ENCODE data around the gene CACTIN.
"Not testable (repeated sequence)": the region's sequence is repeated elsewhere in the genome, so short reads cannot be mapped to it uniquely, and the experiment has no call there.

CACTIN gene

GRCh38 chr19:3626473-3627350 is at the start of gene CACTIN:
TSS of gene CACTIN (minus strand) at chr19:3626790. CDS start at chr19:3626762, 28 bp downstream.
- peak; percentile 89 to 94 for DNase-seq

DNA sequence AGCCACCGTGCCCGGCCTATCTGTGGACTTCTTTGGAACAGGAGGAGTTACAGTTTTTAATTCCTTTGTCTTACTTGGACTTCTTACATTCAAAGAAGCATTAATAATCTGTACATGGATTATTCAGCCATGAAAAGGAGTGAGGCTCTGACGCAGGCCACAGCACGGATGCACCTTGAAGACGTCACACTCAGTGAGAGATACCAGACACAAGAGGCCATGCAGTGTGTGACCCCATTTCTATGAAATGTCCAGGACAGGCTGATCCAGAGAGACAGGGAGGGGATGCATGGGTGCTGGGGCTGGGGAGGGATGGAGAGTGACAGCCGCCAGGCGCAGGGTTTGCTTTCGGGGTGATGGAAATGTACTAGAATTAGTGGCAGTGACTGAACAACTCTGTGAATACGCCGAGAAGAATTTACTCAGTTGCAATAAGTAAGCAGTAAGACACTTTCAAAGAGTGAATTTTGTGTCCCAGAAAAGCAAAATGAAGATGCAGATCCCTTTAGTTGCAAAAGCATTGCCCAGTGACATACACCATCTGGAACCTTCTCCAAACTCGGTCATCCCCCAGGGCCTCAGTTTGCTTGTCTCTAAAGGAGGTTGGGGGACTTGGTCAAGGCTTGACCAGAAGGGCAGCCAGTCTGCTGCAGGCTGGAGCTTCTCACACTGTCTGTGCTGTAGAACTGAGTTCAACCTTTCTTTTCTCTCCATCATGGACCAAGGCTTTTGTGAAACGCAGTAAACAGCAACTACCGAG is 48.4 kb upstream of the CACTIN start:
- DNase-seq, result no peak

- no peak for DNase-seq
These were observed 47.2 kb upstream of the CACTIN start for GRCh38 chr19:3673506-3674439.

DNA sequence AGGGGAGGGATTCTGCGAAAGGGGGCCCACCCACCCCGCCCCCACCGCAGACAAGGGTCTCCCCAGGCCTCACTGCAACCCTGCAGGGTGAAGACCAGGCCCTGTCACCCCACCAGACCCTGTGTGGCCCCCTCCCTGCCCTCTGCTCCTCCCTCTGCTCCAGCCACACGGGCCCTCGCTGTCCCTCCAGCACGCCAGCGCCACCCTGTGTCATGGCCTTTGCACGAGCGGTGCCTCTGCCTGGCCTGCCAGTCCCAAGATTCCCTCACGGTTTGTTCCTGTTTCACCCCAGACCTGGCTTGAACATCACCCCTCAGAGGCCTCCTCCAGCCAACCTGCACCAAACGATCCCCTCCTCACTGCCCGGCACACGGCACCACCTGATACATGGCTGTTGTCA is 46.4 kb upstream of the CACTIN start:
- DNase-seq, result no peak

- no peak for DNase-seq
These were observed 46.0 kb upstream of the CACTIN start for GRCh38 chr19:3672575-3672948.

DNA sequence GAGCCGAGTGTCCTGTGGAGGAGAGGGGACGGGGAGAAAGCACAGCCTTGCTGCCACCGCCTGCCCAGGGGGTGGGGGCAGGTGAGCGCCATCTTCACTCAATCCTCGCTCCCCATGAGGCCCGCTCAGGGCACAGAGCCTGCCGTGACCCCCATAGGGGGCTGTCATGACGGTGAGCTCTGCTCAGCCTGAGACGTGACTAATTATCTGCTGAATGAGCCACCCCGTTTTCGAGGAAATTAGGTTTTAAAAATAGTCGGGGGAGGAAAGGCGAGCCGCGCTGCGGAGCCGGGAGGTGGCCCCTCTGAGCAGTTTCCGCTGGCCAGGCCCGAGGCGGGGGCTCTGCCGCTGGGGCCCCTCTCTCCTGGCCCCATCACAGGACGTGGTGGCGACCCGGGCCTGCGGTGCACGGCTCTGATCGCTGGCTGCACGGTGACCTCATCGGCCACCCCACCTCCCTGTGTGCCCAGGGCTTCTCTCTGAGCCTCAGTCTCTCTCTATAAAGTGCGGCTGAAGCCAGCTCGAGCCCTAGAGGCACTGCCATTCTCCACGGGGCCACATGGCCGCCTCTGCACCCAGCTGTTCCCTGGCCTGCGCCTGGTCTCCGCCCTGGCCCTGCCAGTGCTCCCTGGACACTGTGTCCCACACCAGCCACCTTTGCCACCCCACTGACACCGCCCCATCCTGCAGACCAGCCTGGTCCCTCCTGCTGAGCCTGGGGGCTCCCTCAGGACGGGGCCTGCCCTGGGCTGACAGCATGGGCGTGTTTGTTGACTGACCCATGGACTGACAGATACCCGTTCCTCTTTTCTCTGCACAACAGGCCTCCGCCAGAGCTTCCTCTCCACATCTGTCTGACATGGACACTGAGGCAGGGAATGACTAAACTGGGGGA is 45.3 kb upstream of the CACTIN start:
- no peak for DNase-seq

GRCh38 chr19:3670796-3671679 is 44.4 kb upstream of the CACTIN start:
- DNase-seq, result no peak

- DNase-seq, result no peak
These were observed 43.6 kb upstream of the CACTIN start for GRCh38 chr19:3669947-3670795.

GRCh38 chr19:3669082-3669946 is 42.7 kb upstream of the CACTIN start:
- no peak for DNase-seq

- no peak for DNase-seq
These were observed 41.9 kb upstream of the CACTIN start for GRCh38 chr19:3668331-3669081.

- DNase-seq, result no peak
These were observed 41.2 kb upstream of the CACTIN start for GRCh38 chr19:3667766-3668165.

DNA sequence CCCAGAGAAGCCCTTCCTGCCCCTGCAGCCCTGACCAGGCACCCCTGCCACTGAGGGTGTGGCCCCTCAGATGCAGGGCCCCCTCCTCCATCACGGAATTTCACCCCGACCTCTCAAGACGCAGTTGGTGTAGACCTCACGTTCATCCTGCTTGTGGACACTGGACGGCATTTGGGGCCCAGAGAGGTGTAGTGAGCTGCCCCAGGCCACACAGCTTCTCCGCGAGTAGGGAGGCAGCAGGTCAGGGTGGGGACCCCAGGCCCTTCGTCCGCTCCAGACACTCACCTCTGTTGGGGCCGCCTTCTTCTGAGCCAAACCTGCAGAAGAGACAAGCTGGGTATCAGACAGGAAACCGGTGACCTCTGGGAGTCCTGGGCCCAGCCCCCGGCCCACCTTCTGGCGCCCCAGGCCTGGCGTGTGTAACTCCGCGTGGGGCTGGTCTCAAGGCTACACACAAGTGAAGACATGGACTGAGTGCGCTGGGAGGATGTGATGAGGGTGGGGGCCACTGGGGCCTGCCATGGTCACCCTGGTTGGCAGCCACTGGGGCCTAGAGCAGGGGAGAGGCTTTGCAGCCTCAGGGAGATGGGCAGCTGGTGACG is 40.5 kb upstream of the CACTIN start:
- DNase-seq, result no peak

- DNase-seq, result not testable (repeated sequence)
These were observed 39.9 kb upstream of the CACTIN start for GRCh38 chr19:3666545-3666856.

GRCh38 chr19:3665681-3666544 is 39.3 kb upstream of the CACTIN start:
- DNase-seq, result no peak

- DNase-seq, result no peak
These were observed 38.5 kb upstream of the CACTIN start for GRCh38 chr19:3664879-3665642.

GRCh38 chr19:3663838-3664237 is 37.2 kb upstream of the CACTIN start:
- no peak for DNase-seq

Data from NCI-H1930 (cell line).